Measurements from ENCODE around the gene MTF2. TPM values are rescaled to one million over a fixed set of nuclear protein-coding genes. Genes with fewer than 3 reads are reported as not detected.
"Not testable (repeated sequence)": the region's sequence is repeated elsewhere in the genome, so short reads cannot be mapped to it uniquely, and the experiment has no call there.

The MTF2 gene
- total and polyA plus RNA-seq, 8 donors, result 6.5 to 16.2 (median 8.7) TPM

- H3K9me3 ChIP-seq, result no peaks in the 10 kb centered on the region
- FAIRE-seq (no peak), ATAC-seq (no peak), DNase-seq (no peak)
- TF ChIP-seq CTCF (IDR thresholded peaks at IDR 0.05), result no peak
- no peaks in the 10 kb centered on the region for H3K36me3 ChIP-seq
- no peak overlapping the region for H3K4me3 ChIP-seq
- no peak overlapping the region for H3K27ac ChIP-seq
- peaks cover 0 to 6% (median 4%) of the 10 kb centered on the region in 3 donors for H3K4me1 ChIP-seq
- H3K27me3 ChIP-seq, result no peaks in the 10 kb centered on the region
- intact Hi-C loops (cut with DNase I), result no loop called here
Measured at GRCh38 chr1:93167006-93167405, 87.9 kb downstream of the MTF2 start.

- FAIRE-seq; H3K9me3 ChIP-seq; H3K4me3 ChIP-seq; intact Hi-C loops (cut with DNase I); H3K4me1 ChIP-seq; H3K27ac ChIP-seq; ATAC-seq; H3K27me3 ChIP-seq; H3K36me3 ChIP-seq: not testable (repeated sequence)
- 94 to 96% methylated on average over 31 to 36 of the region's 36 CpGs for WGBS, 2 donors
- peak in 2 of 6 donors; percentile 16 to 57 for DNase-seq
Measured at GRCh38 chr1:93170141-93170678, 91.1 kb downstream of the MTF2 start.

GRCh38 chr1:93171549-93172034 is 92.5 kb downstream of the MTF2 start:
- H3K4me3 ChIP-seq, result no peak overlapping the region
- FAIRE-seq (no peak), DNase-seq (no peak), ATAC-seq (no peak)
- H3K4me1 ChIP-seq, result peaks cover 0 to 8% (median 7%) of the 10 kb centered on the region in 3 donors
- TF ChIP-seq CTCF (IDR thresholded peaks at IDR 0.05), result no peak
- H3K9me3 ChIP-seq, result no peaks in the 10 kb centered on the region
- intact Hi-C loops (cut with DNase I), result no loop called here
- no peak overlapping the region for H3K27ac ChIP-seq
- no peaks in the 10 kb centered on the region for H3K36me3 ChIP-seq
- WGBS, 2 donors, result 18 to 23% methylated on average over 1 of the region's 1 CpG
- H3K27me3 ChIP-seq, result no peaks in the 10 kb centered on the region

- TF ChIP-seq CTCF (IDR thresholded peaks at IDR 0.05), result no peak
- FAIRE-seq (no peak), ATAC-seq (no peak), DNase-seq (no peak)
- WGBS, 2 donors, result 2 to 31% methylated on average over 1 of the region's 1 CpG
- Histone ChIP-seq H3K4me1 (peaks cover 0 to 11% (median 9%) of the 10 kb centered on the region in 3 donors), H3K4me3 (no peak overlapping the region), H3K9me3 (no peaks in the 10 kb centered on the region), H3K27ac (no peak overlapping the region), H3K27me3 (no peaks in the 10 kb centered on the region), H3K36me3 (no peaks in the 10 kb centered on the region)
- intact Hi-C loops (cut with DNase I), result no loop called here
Measured at GRCh38 chr1:93172778-93173177, 93.7 kb downstream of the MTF2 start.

- H3K36me3 ChIP-seq; H3K9me3 ChIP-seq; FAIRE-seq; H3K4me3 ChIP-seq; ATAC-seq; DNase-seq; H3K27me3 ChIP-seq; intact Hi-C loops (cut with DNase I); H3K27ac ChIP-seq: not testable (repeated sequence)
- peaks cover 0 to 16% (median 15%) of the 10 kb centered on the region in 3 donors for H3K4me1 ChIP-seq
- WGBS, 2 donors, result 97 to 98% methylated on average over 3 of the region's 3 CpGs
Measured at GRCh38 chr1:93174638-93175037, 95.6 kb downstream of the MTF2 start.

- intact Hi-C loops (cut with DNase I), result no loop called here
- WGBS, 2 donors, result 43 to 58% methylated on average over 4 of the region's 4 CpGs
- Histone ChIP-seq H3K9me3 (no peaks in the 10 kb centered on the region), H3K27me3 (no peaks in the 10 kb centered on the region), H3K36me3 (no peaks in the 10 kb centered on the region), H3K4me1 (peaks cover 0 to 13% (median 11%) of the 10 kb centered on the region in 3 donors), H3K4me3 (peak overlapping the region in 1 of 4 donors; percentile 88), H3K27ac (no peak overlapping the region)
- no peak for TF ChIP-seq CTCF (IDR thresholded peaks at IDR 0.05)
- FAIRE-seq (no peak), DNase-seq (no peak), ATAC-seq (no peak)
Measured at GRCh38 chr1:93177991-93178390, 98.9 kb downstream of the MTF2 start.
